GM19468 (cell line): Measurements from ENCODE around the gene TMEM131L.
A peak's percentile ranks its signal among the peaks of the same experiment; 100 is the strongest.
"Not testable (repeated sequence)": the region's sequence is repeated elsewhere in the genome, so short reads cannot be mapped to it uniquely, and the experiment has no call there.

Source experiments
- ATAC-seq: cut with Tn5 transposase; IDR thresholded peaks from one replicate; pipeline ENCODE4 v1.9.1; 2021; ENCODE audit warnings: mild to moderate bottlenecking, moderate library complexity, moderate number of reproducible peaks; ENCODE audit not compliant: unreplicated experiment; ENCODE audit errors: extremely low read depth

Gene TMEM131L

GRCh38 chr4:153538487-153539357 is 72.6 kb downstream of the TMEM131L start:
- no peak for ATAC-seq

DNA sequence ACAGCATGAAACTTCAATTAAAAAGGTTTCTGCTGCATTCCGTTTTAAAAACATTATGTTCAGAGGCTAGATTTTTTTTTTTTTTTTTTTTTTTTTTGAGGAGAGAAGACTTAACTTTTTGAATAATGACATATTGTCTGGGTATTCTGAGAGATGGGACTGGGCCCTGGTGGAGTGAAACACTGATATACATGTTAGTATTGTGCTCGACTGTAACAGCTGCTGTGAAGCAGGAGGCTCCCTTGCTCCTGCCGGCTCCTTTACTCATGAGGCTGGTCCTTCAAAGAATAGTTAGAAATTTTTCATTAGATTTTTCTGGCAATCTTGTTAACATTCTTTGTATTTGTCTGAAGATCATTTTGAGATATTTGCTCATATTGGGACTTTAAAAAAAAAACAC is 73.3 kb downstream of the TMEM131L start:
- ATAC-seq = no peak

DNA sequence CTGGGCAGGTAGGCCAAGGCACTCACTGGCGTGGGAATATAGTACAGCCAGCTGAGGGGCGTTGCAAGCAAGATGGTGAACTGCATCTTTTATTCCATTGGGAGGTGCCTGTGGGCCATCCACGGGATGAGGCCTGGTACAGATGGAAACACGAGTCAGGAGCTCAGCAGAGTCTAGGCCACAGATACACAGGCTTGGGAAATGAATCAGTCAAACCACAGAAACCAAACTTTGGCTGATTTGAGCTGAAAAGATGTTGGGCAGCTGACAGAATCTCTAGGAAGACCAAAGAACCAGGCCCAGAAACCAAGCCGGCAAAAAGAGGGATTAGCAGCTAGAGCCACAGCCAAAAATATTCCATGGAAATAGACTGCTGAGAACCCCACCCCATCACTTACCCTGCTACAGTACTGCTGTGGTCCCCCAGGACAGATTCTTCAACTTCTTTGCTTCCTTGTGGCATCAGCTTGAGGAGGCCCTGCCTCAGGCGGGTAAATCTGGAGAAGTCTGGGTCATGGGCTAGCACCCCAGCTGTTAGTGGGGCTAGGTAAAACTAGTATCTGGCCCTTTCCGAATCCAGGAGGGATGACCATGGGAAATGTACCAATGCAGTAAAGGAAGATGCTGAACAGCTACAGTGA is 75.4 kb downstream of the TMEM131L start:
- no peak for ATAC-seq

DNA sequence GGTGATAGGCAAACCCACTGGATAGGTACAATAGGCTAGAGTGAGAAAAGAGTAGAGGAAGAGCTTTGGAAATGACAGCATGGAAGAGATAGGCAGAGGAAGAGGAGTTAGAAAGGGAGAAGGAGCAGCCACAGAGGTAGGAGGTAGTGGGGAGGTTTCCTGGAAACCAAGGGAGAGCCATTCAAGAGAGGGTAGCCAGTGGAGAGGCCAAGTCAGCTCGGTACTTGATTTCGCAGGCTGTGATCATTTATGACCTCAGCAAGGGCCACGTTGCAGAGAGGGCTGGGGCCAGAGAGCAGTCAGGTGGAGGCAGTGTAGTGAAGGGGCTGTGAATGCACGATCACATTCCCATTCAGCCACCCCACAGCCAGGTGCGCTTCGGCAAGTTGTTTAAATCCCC is 76.0 kb downstream of the TMEM131L start:
- no peak for ATAC-seq

DNA sequence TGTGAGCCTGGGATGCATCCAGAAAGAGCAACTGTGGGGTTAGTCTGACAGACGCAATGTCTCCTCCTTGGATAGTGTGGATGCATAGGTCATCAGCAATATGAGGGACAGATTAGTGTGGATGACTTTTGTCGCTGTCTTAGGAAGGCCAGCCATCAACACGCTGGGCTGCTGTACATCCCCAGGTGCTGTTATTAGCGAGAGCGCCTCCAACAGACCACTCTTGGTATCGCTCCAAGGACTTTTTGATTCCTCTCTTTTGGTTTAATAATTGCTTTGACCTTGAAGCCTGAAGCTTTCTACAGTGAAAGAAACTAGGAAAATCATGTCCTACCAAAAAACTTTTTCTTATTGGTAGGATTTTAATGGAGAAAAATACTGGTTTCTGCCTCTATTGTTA is 76.7 kb downstream of the TMEM131L start:
- ATAC-seq = no peak

GRCh38 chr4:153543351-153543750 is 77.2 kb downstream of the TMEM131L start:
- ATAC-seq = no peak

- no peak for ATAC-seq
Observed at GRCh38 chr4:153545822-153546221, 79.7 kb downstream of the TMEM131L start.

DNA sequence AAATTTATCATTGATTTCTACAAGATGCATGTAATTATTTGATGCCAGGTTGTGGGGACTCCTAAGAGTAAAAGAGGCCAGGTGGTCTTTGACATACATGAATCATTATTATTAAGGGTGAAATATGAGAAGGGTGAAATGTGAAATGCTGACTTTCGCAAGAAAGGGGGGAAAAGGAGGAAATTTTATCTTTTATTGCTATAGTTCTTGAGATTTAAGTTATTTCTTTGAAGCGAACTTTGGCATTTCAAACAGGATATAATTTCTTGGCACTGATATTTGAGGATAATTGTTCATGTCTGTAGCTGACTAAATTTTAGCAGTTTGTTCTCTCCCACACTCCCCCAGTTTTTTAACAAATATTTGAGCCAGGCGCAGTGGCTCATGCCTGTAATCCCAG is 80.1 kb downstream of the TMEM131L start:
- ATAC-seq = no peak

DNA sequence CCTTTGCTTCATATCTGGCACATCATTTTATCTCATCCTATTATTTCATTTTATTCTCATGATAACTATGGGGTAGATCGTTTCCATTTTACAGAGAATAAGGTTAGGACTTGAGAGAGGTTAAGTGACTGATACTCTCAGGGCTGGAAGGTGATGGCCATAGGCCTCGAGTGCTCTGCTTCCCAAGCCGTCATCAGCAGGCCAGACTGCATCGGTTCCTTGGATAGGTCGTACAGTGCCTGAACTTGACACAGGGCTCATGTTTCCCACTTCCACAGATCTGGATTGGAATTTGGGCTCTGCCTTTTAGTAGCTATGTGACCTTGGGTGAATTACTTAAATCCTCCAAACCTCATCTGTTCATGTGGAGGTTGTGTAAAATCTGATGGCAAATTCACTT is 81.4 kb downstream of the TMEM131L start:
- ATAC-seq = no peak

DNA sequence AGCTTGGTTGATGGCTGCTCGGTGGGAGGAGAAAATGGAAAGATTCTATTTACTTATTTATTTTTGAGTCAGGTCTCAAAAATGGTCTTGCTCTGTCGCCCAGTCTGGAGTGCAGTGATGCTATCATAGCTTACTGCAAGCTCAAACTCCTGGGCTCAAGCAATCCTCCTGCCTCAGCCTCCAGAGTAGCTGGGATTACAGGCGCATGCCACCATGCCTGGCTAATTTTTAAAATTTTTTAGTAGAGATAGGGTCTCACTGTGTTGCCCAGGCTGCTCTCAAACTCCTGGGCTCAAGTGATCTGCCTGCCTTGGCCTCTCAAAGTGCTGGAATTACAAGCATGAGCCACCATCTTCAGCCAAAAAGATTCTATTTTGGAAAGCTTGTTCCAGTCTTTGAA is 82.7 kb downstream of the TMEM131L start:
- ATAC-seq = not testable (repeated sequence)

DNA sequence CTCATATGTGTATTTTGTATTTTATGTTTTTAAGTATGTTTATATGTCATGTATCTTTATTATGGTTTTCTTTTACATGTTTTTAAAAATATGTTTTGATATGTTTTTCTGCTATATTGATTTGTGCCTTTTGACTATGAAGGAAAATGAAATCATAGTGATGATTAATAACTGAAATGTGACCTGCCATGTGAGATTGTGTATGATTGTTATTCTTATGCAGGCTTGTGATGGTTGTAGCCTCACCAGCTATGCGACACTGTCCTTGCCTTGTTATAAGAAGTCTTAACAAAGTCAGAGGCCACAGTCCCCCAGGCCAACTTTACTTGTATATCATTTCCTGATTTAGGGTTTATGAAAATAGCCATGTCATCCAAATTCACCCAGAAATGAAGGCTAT is 83.2 kb downstream of the TMEM131L start:
- ATAC-seq = no peak

- no peak for ATAC-seq
Observed at GRCh38 chr4:153553155-153553818, 87.1 kb downstream of the TMEM131L start.

DNA sequence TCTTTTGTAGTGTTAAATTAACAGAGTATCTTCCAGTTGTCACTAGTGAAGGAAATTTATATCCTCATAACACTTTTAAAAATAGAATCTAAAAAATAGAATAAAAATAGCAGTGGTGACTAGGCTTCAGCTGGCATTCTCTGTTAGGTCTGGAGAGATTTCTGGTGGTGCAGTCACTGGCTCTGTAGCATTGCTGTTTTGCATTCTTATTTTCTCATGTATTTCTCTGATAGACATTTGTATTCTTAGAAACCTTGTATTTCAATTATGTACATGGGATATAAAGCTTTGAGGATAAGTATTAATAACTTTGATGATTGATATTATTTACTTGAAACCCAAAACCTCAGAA is 87.6 kb downstream of the TMEM131L start:
- no peak for ATAC-seq

- ATAC-seq = no peak
Observed at GRCh38 chr4:153555730-153556434, 89.7 kb downstream of the TMEM131L start.

- ATAC-seq = no peak
Observed at GRCh38 chr4:153556435-153556815, 90.3 kb downstream of the TMEM131L start.

- ATAC-seq = peak; percentile 38
Observed at GRCh38 chr4:153560908-153561307, 94.7 kb downstream of the TMEM131L start.

DNA sequence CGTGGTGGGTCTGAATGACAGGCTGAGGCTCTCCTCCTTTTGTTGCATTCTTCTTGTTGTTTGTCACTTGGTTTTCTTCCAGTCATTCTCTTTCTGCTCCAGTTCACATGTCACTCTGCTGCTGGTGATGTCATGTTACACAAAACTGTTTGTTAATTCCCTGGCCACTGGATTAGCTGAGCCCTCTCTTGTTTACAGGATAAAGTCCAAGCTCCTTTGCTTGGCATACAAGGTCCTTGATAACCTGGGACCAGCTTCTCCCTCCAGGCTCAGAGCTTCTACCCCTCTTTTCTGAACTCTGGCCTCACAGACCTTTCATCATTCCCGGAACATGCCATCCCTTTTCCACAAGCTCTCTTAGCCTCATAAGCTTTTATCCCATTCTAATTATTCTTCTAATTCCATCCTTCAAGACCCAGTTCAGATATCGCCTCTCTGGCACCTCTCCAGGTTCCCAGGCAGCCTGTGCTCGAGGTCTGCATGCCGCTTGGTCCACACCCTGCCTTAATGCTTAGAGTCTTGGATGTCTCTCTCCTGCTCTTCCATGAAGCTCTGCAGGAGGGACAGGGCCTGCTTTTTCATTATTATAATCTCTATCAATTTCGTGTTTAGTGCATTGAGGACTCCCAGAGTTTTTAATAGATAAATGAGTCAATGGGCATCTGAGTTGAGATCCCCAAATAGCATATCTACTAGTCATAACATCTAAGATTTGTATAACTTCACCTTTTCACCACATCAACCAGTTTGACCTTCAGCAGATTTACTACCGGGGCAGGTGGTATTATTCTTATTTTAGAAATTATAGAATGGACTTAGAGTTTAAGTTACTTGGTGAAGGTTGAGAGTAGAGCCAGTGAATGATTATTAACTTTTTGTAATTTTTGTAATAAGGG is 98.7 kb downstream of the TMEM131L start:
- ATAC-seq = no peak

GRCh38 chr4:153566631-153567150 is 100.5 kb downstream of the TMEM131L start:
- ATAC-seq = no peak

- not testable (repeated sequence) for ATAC-seq
Observed at GRCh38 chr4:153567660-153568059, 101.5 kb downstream of the TMEM131L start.
